HUDEP-2 (cell line): ENCODE data around the gene MAPK8IP1.
"Not testable (repeated sequence)": the region's sequence is repeated elsewhere in the genome, so short reads cannot be mapped to it uniquely, and the experiment has no call there.

Experiments used
- DNase-seq, 76 experiments: peaks; one replicate each; lab custom pipeline; 2025; ENCODE audit not compliant: unreplicated experiment in 76 of 76; lab: John Stamatoyannopoulos, UW

The MAPK8IP1 gene

GRCh38 chr11:45885274-45885920 is at the start of gene MAPK8IP1:
Gene MAPK8IP1, plus strand, starts transcription at chr11:45885651. Its CDS starts 170 bp downstream, at chr11:45885821.
- DNase-seq = peak in 39 of 76 experiments; percentile 1 to 59 (median 30)

GRCh38 chr11:45839204-45839603 is 46.2 kb upstream of the MAPK8IP1 start:
- DNase-seq = peak in 26 of 76 experiments; percentile 7 to 59 (median 26)

DNA sequence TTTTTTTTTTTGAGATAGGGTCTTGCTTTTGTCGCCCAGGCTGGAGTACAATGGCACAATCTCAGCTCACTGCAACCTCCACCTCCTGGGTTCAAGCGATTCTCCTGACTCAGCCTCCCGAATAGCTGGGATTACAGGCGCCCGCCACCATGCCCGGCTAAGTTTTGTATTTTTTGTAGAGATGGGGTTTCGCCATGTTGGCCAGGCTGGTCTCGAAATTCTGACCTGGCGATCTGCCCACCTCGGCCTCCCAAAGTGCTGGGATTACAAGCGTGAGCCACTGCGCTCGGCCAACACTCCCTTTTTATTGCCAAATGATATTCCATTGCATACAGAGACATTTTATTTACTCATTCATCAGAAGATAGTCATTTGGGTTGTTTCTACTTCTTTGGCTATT is 45.2 kb upstream of the MAPK8IP1 start:
- DNase-seq = not testable (repeated sequence)

- DNase-seq = peak in 72 of 76 experiments; percentile 6 to 89 (median 70)
Measured at GRCh38 chr11:45843158-45843924, 42.1 kb upstream of the MAPK8IP1 start.

DNA sequence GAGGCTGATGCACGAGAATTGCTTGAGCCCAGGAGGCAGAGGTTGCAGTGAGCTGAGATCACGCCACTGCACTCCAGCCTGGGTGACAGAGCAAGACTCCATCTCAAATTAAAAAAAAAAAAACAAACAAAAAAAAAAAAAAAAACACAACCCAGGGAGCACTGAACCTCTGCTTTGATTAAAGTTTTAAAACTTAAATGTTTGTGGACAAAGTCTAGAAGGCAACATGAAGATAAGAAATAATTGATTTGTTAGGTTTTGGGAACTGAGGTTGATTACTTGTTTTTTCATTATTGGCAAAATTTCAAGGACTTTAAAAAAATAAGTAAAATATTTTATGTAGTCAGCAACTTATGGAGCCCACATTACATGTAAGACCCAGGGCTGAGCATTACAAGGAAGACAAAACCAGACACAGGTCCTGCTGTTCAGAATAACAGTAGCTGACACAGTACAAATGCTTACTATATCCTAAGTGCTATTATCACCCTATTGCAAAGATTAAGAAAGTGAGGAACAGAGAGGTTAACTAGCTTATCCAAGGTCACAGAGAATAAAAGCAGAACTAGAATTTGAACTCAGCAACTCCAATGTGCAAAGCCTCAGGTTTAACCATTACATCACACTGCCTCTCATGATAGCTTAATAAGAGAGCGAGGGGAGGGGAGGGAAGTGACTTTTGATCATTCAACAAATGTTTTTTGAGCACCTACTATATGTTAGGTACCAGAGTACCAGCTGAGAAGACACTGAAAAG is 40.5 kb upstream of the MAPK8IP1 start:
- no peak for DNase-seq

DNA sequence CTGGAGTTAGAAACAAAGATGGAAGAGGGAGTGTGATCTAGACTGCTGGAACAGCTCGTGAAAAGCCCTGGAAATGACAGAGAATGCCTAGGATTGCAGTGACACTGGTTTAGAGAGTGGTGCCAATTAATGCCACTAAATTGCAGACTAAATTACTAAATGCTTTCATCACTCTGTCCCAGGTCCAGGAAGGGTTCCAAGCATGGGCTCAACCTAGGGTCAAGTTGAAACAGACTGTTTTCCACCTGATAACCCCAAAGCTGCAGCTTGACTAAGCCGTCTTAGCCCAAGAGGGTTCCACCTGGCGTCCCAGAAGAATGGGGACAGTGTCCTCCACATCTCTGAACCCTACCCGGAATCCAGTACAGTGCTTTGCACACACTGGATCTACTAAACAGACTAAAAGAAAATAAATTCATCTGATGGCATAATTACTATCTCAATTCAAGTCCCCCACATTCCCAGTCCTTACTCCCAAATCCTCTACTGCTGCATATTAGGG is 39.2 kb upstream of the MAPK8IP1 start:
- no peak for DNase-seq

- peak; percentile 43 to 100 (median 98) for DNase-seq
Measured at GRCh38 chr11:45846974-45847910, 38.2 kb upstream of the MAPK8IP1 start, which contains the start of gene CRY2. Gene CRY2, plus strand, starts transcription at chr11:45847475. Its CDS starts 16 bp downstream, at chr11:45847491.

- peak in 70 of 76 experiments; percentile 7 to 75 (median 52) for DNase-seq
Measured at GRCh38 chr11:45847911-45848316, 37.5 kb upstream of the MAPK8IP1 start.

GRCh38 chr11:45848654-45849081 is 36.8 kb upstream of the MAPK8IP1 start:
- no peak for DNase-seq

GRCh38 chr11:45850446-45850845 is 35.0 kb upstream of the MAPK8IP1 start:
- DNase-seq = no peak

- DNase-seq = no peak
Measured at GRCh38 chr11:45851228-45851627, 34.2 kb upstream of the MAPK8IP1 start.

DNA sequence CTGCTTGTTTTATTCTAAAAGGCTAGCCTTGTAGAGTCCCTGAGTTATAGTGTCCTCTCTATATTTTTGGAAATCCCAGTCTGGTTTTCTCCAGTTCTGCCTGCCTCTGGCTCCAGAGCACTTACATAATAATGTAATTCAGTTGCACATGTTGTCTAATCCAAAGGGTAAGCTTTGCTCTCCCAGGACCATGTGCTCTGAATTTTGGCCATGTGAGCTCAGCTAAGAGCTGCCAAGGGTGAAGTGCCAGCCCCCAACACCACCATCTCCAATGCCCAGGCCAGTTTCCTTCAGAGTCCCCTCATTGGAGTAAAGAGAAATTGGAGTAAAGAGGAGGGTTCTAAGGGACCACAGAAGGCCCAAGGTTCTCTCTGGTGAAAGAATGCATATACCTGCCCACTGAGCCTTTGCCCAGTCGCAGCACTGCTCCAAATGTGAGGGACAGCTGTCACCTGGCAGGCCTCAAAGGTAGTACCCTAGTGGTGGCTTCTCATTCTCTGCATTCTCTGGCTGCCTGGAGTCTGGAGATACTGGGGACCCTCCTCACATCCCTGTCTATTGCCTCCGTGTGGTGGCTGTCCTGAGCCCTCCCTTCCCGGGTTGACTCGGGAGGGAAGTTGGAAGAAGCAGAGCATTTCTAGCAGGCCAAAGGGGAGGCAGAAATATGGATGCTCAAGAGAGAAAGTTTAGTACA is 33.3 kb upstream of the MAPK8IP1 start:
- no peak for DNase-seq

DNA sequence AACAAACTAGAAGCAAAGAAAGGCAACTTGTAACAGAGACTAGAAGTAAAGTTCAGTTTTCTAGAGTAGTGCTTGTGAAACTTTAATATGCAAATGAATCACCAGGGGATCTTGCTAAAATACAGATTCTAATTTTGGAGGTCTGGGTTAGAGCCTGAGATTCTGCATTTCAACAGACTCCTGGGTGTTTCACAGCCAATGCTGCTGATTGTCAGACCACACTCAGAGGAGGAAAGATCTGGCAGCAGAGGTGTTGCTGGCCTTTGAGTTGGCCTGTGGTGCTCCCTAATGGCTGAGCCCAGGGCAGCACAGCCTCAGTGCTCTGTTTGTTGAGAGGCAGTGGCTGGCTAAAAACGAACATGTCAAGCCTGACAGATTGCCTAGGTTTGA is 32.7 kb upstream of the MAPK8IP1 start:
- DNase-seq = peak in 6 of 76 experiments; percentile 4 to 18 (median 10)

DNA sequence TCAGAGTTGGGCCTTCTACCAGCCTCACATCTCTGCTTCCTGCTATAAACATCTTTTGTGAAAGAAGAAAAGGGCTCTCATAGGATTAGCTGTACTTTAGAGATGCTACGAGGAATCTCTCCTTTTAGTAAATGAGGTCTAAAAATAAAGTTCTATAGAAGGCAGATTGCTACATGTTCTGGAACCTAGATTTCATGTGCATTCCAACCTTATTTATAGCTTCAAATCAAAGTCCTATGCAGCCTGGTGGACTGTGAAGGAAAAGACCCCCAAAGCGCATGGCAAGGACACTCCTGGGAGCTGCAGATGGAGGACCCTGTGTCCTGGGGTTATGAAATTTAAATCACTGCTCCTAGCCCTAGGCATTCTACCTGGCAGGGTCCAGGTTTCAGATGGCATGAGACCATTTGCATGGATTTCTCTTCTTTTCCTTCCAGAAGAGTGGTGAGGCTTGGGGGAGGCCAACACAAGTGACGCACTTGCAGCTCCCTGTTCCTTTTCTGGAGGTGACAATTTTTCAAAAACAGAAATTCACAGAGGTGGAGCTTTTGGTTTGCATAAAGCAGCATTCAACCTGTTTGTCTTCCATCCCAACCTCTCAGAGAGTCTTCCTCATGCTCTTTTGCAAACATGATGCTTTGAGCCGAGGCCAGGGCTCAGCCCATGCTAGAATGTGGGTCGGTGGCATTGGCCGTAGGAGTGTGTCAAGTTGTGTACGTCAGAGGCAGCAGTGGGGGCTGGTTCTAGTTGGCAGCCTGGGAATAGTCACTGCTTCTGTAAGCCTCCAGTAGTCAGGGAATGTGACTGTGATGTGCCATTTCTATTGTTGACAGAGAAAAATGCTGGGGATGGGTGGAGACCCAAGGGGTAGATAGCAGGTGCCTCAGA is 31.9 kb upstream of the MAPK8IP1 start:
- DNase-seq = no peak

DNA sequence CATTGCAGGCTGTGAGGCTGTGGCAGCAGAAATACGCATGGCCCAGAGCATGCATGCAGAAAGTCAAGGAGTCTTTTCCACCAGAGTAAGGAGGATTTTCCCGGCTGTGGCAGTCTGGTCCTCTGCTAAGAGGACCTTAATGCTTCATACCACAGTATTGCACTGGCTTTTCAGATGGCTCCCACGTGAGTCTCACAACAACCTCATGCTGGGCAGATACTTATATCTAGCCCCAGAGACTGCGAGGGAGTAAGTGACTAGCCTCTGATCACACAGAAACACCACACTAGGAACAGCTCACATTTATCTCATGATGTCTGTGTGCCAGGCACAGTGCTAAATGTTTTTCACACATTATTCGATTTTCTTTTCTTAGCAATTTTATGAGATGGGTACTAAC is 30.1 kb upstream of the MAPK8IP1 start:
- peak in 3 of 76 experiments; percentile 5 to 17 (median 10) for DNase-seq

- no peak for DNase-seq
Measured at GRCh38 chr11:45856044-45856468, 29.4 kb upstream of the MAPK8IP1 start.

DNA sequence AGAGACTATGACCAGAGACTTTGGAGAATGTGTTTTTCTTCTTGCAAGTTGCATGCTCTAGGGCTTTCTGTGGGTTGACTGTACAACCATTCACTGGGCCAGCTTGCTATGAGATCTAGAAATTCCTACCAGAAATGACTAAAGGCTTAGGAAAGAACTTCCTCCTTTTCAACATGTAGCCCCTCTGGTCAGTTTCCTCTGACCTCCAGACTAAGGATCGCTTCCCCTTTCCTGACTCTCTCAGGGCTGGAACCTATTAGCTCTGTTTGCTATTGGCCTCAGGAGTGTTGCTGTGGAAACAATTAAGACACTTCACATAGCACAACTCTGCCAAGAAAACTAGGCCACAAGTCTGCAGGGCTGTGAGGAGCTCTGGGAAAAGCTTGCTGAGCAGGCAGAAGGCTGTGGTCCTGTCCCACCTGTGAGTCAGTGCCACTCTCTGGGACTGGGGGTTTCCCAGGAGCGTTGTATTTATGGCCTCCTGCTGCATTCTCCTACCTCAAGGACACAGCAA is 27.4 kb upstream of the MAPK8IP1 start:
- no peak for DNase-seq
